Measurements from ENCODE around the gene DSPP.

Gene DSPP

GRCh38 chr4:87592124-87592523 lies 16.2 kb upstream of the DSPP start:
- POLR2A ChIA-PET, result no interaction called here
- no peak for TF ChIP-seq EGR2 (tag by site-specific recombination; IDR thresholded peaks at IDR 0.05; ENCODE audit: low read depth)
- peak; percentile 81 for TF ChIP-seq SCRT1 (tag by site-specific recombination; IDR thresholded peaks at IDR 0.05; ENCODE audit: borderline replicate concordance)
- peak; percentile 93 for TF ChIP-seq SCRT2 (tag by site-specific recombination; IDR thresholded peaks at IDR 0.05)

GRCh38 chr4:87601361-87601760 lies 7.0 kb upstream of the DSPP start:
- ChIA-PET POLR2A (no interaction called here), CTCF (no interaction called here)
- no peaks in the 10 kb centered on the region for H3K36me3 ChIP-seq (ENCODE audit: control insufficient read depth in 2 of 2, insufficient read depth in 1 of 2, low read length in 2 of 2)
- no peaks in the 10 kb centered on the region for H3K4me1 ChIP-seq (ENCODE audit: control insufficient read depth, insufficient read depth, low read length)
- no peak overlapping the region for H3K4me3 ChIP-seq (ENCODE audit: low read depth, low read length)
- no peaks in the 10 kb centered on the region for H3K9me3 ChIP-seq (ENCODE audit: control insufficient read depth, insufficient read depth, low read depth, low read length)
- H3K27ac ChIP-seq (ENCODE audit: extremely low read depth, low read depth, low read length), result no peak overlapping the region
- no peak for TF ChIP-seq MEIS1 (CRISPR knock-in tag; IDR thresholded peaks at IDR 0.05; ENCODE audit: borderline replicate concordance)
- TF ChIP-seq ZNF114 (tag by site-specific recombination; IDR thresholded peaks at IDR 0.05), result no peak
- no peak for TF ChIP-seq ZNF174 (tag by site-specific recombination; IDR thresholded peaks at IDR 0.05)
- TF ChIP-seq OSR2 (tag by site-specific recombination; IDR thresholded peaks at IDR 0.05), result no peak
- TF ChIP-seq PRDM2 (tag by site-specific recombination; IDR thresholded peaks at IDR 0.05; ENCODE audit: borderline replicate concordance), result no peak
- no peak for TF ChIP-seq ZNF48 (tag by site-specific recombination; IDR thresholded peaks at IDR 0.05)
- TF ChIP-seq ZNF416 (tag by site-specific recombination; IDR thresholded peaks at IDR 0.05), result no peak
- no peak for TF ChIP-seq ZNF626 (tag by site-specific recombination; IDR thresholded peaks at IDR 0.05)
- TF ChIP-seq PATZ1 (tag by site-specific recombination; IDR thresholded peaks at IDR 0.05), result no peak
- TF ChIP-seq GFI1B (tag by site-specific recombination; IDR thresholded peaks at IDR 0.05), result no peak

More at GRCh38 chr4:87592124-87592523, 16.2 kb upstream of the DSPP start:
- Histone ChIP-seq H3K9me3 (ENCODE audit: control insufficient read depth, insufficient read depth, low read depth, low read length) (no peaks in the 10 kb centered on the region), H3K27ac (ENCODE audit: extremely low read depth, low read depth, low read length) (no peak overlapping the region), H3K4me3 (ENCODE audit: low read depth, low read length) (no peak overlapping the region), H3K4me1 (ENCODE audit: control insufficient read depth, insufficient read depth, low read length) (no peaks in the 10 kb centered on the region), H3K36me3 (ENCODE audit: control insufficient read depth in 2 of 2, insufficient read depth in 1 of 2, low read length in 2 of 2) (no peaks in the 10 kb centered on the region)
- CTCF ChIA-PET, result no interaction called here

- no peak overlapping the region for H3K27ac ChIP-seq (ENCODE audit: extremely low read depth, low read depth, low read length)
- ChIA-PET POLR2A (no interaction called here), CTCF (no interaction called here)
- H3K9me3 ChIP-seq (ENCODE audit: control insufficient read depth, insufficient read depth, low read depth, low read length), result no peaks in the 10 kb centered on the region
- TF ChIP-seq ZFP37 (tag by site-specific recombination; IDR thresholded peaks at IDR 0.05), result no peak
- TF ChIP-seq PRDM1 (tag by site-specific recombination; IDR thresholded peaks at IDR 0.05), result peak; percentile 98
- H3K4me3 ChIP-seq (ENCODE audit: low read depth, low read length), result no peak overlapping the region
- H3K4me1 ChIP-seq (ENCODE audit: control insufficient read depth, insufficient read depth, low read length), result no peaks in the 10 kb centered on the region
- H3K36me3 ChIP-seq (ENCODE audit: control insufficient read depth in 2 of 2, insufficient read depth in 1 of 2, low read length in 2 of 2), result no peaks in the 10 kb centered on the region
Measured at GRCh38 chr4:87614292-87614890, 6.1 kb downstream of the DSPP start.
